Forelimb muscle (tissue), 1 donor: Measurements from ENCODE around the gene SLC35E2B. TPM values are rescaled to one million over a fixed set of nuclear protein-coding genes. Genes with fewer than 3 reads are reported as not detected.
"Not testable (repeated sequence)": the region's sequence is repeated elsewhere in the genome, so short reads cannot be mapped to it uniquely, and the experiment has no call there.

Experiments used
- DNase-seq: peaks from one replicate; pipeline ENCODE4 v3.0.0-alpha.2; 2013; ENCODE audit warnings: low read depth
- polyA plus RNA-seq: library from polyadenylated mRNA; unstranded; fragments of 120-200 nt; gene quantifications from one replicate; pipeline ENCODE4 v1.2.1, GENCODE V29; 2013; ENCODE audit not compliant: insufficient read length

Gene SLC35E2B
- polyA plus RNA-seq = 47.2 TPM

- peak; percentile 50 for DNase-seq
These were observed at the start of gene SLC35E2B for GRCh38 chr1:1692714-1693647. SLC35E2B (minus strand) TSS chr1:1692795; CDS start chr1:1676699, 16,096 bp downstream.

GRCh38 chr1:1741013-1741412, 48.4 kb upstream of the SLC35E2B start:
- DNase-seq = not testable (repeated sequence)

- DNase-seq = not testable (repeated sequence)
These were observed 46.3 kb upstream of the SLC35E2B start for GRCh38 chr1:1738799-1739337.

GRCh38 chr1:1737675-1738590, 45.3 kb upstream of the SLC35E2B start:
- DNase-seq = not testable (repeated sequence)

- DNase-seq = no peak
These were observed 39.8 kb upstream of the SLC35E2B start for GRCh38 chr1:1732381-1732780.

GRCh38 chr1:1730870-1731269, 38.3 kb upstream of the SLC35E2B start:
- no peak for DNase-seq

GRCh38 chr1:1730230-1730629, 37.6 kb upstream of the SLC35E2B start:
- not testable (repeated sequence) for DNase-seq

GRCh38 chr1:1729116-1729816, 36.7 kb upstream of the SLC35E2B start:
- not testable (repeated sequence) for DNase-seq

GRCh38 chr1:1728308-1729005, 35.9 kb upstream of the SLC35E2B start:
- not testable (repeated sequence) for DNase-seq

GRCh38 chr1:1727131-1727651, 34.6 kb upstream of the SLC35E2B start:
- DNase-seq = not testable (repeated sequence)

GRCh38 chr1:1726088-1726487, 33.5 kb upstream of the SLC35E2B start:
- DNase-seq = not testable (repeated sequence)

- peak; percentile 99 for DNase-seq
These were observed 31.7 kb upstream of the SLC35E2B start, which contains the start of gene CDK11A for GRCh38 chr1:1724035-1724864. CDK11A (minus strand) TSS chr1:1724357; CDS start chr1:1722818, 1,539 bp downstream.

GRCh38 chr1:1721201-1721600, 28.6 kb upstream of the SLC35E2B start:
- DNase-seq = no peak

GRCh38 chr1:1715109-1715883, 22.7 kb upstream of the SLC35E2B start:
- DNase-seq = not testable (repeated sequence)

- not testable (repeated sequence) for DNase-seq
These were observed 15.3 kb upstream of the SLC35E2B start for GRCh38 chr1:1707897-1708296.

GRCh38 chr1:1707241-1707640, 14.6 kb upstream of the SLC35E2B start:
- not testable (repeated sequence) for DNase-seq

GRCh38 chr1:1705623-1706022, 13.0 kb upstream of the SLC35E2B start:
- not testable (repeated sequence) for DNase-seq

GRCh38 chr1:1704284-1704957, 11.8 kb upstream of the SLC35E2B start:
- not testable (repeated sequence) for DNase-seq
